Measurements from ENCODE around the gene VSIG10L2.

VSIG10L2 gene

DNA sequence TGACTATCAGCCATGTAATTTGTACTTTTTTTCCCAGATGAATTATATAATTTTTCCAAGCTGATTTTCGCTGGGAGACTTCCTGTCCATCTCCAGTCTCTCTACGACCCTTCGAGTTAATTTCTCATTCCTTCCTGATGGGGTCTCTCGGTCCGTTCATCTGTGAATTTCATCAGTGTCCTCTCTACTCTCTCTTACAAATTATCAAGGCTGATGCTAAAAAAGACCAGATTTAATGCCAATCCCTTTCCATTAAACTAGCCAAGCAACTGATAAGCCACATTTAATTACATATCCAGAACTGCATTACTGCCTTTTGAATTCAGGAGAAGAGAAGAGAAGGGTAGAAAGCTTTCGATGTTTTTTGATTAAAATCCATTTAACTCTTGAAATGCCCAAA is 25.8 kb downstream of the VSIG10L2 start:
- no peak for TF ChIP-seq ZBTB7A (IDR thresholded peaks at IDR 0.05; ENCODE audit: low read depth)
- TF ChIP-seq EGR1 (IDR thresholded peaks at IDR 0.05), result no peak
- no peak for TF ChIP-seq NFIC (IDR thresholded peaks at IDR 0.05)
- TF ChIP-seq TAF1 (IDR thresholded peaks at IDR 0.05; ENCODE audit: low read depth), result no peak
- TF ChIP-seq, protein P1, sequence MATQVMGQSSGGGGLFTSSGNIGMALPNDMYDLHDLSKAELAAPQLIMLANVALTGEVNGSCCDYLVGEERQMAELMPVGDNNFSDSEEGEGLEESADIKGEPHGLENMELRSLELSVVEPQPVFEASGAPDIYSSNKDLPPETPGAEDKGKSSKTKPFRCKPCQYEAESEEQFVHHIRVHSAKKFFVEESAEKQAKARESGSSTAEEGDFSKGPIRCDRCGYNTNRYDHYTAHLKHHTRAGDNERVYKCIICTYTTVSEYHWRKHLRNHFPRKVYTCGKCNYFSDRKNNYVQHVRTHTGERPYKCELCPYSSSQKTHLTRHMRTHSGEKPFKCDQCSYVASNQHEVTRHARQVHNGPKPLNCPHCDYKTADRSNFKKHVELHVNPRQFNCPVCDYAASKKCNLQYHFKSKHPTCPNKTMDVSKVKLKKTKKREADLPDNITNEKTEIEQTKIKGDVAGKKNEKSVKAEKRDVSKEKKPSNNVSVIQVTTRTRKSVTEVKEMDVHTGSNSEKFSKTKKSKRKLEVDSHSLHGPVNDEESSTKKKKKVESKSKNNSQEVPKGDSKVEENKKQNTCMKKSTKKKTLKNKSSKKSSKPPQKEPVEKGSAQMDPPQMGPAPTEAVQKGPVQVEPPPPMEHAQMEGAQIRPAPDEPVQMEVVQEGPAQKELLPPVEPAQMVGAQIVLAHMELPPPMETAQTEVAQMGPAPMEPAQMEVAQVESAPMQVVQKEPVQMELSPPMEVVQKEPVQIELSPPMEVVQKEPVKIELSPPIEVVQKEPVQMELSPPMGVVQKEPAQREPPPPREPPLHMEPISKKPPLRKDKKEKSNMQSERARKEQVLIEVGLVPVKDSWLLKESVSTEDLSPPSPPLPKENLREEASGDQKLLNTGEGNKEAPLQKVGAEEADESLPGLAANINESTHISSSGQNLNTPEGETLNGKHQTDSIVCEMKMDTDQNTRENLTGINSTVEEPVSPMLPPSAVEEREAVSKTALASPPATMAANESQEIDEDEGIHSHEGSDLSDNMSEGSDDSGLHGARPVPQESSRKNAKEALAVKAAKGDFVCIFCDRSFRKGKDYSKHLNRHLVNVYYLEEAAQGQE (IDR thresholded peaks at IDR 0.05; ENCODE audit: low read depth), result no peak
- no peak for TF ChIP-seq CEBPB (IDR thresholded peaks at IDR 0.05)
- TF ChIP-seq YY1 (IDR thresholded peaks at IDR 0.05; ENCODE audit: low read depth), result no peak
- no peak for TF ChIP-seq TEAD4 (IDR thresholded peaks at IDR 0.05)
- no peak for TF ChIP-seq EP300 (IDR thresholded peaks at IDR 0.05; ENCODE audit: borderline replicate concordance)
- no peak for TF ChIP-seq RAD21 (IDR thresholded peaks at IDR 0.05; ENCODE audit: low read depth)
- TF ChIP-seq, protein P2, sequence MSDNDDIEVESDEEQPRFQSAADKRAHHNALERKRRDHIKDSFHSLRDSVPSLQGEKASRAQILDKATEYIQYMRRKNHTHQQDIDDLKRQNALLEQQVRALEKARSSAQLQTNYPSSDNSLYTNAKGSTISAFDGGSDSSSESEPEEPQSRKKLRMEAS (IDR thresholded peaks at IDR 0.05), result no peak

DNA sequence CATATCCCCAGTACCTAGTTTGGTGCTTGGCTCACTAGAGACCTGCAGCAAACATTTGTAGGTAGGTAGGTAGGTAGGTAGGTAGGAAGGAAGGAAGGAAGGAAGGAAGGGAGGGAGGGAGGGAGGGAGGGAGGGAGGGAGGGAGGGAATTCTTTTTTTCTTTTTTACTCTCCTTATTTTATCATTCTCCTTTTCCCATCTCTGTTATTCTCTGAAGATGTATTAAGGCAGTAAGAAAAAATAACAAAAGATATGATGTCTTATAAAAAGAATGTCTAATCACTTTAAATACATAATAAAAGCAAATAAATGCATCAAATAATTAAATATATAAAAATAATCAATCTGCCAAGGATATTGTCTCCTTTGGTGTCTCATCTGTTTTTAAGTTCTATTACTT is 28.4 kb downstream of the VSIG10L2 start:
- TF ChIP-seq ZBTB7A (IDR thresholded peaks at IDR 0.05; ENCODE audit: low read depth) (no peak), CEBPB (IDR thresholded peaks at IDR 0.05) (no peak), YY1 (IDR thresholded peaks at IDR 0.05; ENCODE audit: low read depth) (no peak), EP300 (IDR thresholded peaks at IDR 0.05; ENCODE audit: borderline replicate concordance) (no peak), TCF12 (IDR thresholded peaks at IDR 0.05; ENCODE audit: low read depth) (no peak), EGR1 (IDR thresholded peaks at IDR 0.05) (no peak), TAF1 (IDR thresholded peaks at IDR 0.05; ENCODE audit: low read depth) (no peak)
- TF ChIP-seq, protein P2 (IDR thresholded peaks at IDR 0.05), result no peak
- TF ChIP-seq, protein P3, sequence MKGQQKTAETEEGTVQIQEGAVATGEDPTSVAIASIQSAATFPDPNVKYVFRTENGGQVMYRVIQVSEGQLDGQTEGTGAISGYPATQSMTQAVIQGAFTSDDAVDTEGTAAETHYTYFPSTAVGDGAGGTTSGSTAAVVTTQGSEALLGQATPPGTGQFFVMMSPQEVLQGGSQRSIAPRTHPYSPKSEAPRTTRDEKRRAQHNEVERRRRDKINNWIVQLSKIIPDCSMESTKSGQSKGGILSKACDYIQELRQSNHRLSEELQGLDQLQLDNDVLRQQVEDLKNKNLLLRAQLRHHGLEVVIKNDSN (IDR thresholded peaks at IDR 0.05), result no peak

DNA sequence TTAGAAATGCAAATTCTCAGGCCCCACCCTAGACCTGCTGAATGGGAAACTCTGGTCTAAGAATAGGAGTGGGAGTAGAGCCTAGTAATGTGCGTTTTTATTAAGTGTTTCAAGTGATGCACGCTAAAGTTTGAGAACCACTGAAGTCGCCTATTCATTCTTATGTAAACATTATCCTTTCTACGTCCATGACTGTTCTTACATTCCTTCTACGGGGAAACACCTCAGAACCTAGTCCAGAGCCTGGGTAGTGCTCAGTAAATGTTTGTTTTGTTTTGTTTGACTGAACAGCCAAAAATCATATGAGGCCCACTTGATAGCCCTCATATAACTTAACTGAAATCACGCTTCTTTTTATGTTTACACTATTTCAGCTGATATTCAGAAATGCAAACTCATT is 29.8 kb downstream of the VSIG10L2 start:
- no peak for TF ChIP-seq NFIC (IDR thresholded peaks at IDR 0.05)
- TF ChIP-seq TCF12 (IDR thresholded peaks at IDR 0.05; ENCODE audit: low read depth), result no peak
- TF ChIP-seq, protein P3 (IDR thresholded peaks at IDR 0.05), result no peak
- TF ChIP-seq EP300 (IDR thresholded peaks at IDR 0.05; ENCODE audit: borderline replicate concordance), result no peak
- no peak for TF ChIP-seq EGR1 (IDR thresholded peaks at IDR 0.05)
- TF ChIP-seq TAF1 (IDR thresholded peaks at IDR 0.05; ENCODE audit: low read depth), result no peak
- TF ChIP-seq, protein P1 (IDR thresholded peaks at IDR 0.05; ENCODE audit: low read depth), result no peak
- no peak for TF ChIP-seq RAD21 (IDR thresholded peaks at IDR 0.05; ENCODE audit: low read depth)
- no peak for TF ChIP-seq TEAD4 (IDR thresholded peaks at IDR 0.05)
- no peak for TF ChIP-seq CEBPB (IDR thresholded peaks at IDR 0.05)
- TF ChIP-seq, protein P2 (IDR thresholded peaks at IDR 0.05), result no peak
- TF ChIP-seq CREB1 (IDR thresholded peaks at IDR 0.05; ENCODE audit: low read depth), result no peak
- TF ChIP-seq ZBTB7A (IDR thresholded peaks at IDR 0.05; ENCODE audit: low read depth), result no peak
- no peak for TF ChIP-seq FOXM1 (IDR thresholded peaks at IDR 0.05; ENCODE audit: borderline replicate concordance, low read depth)
- no peak for TF ChIP-seq YY1 (IDR thresholded peaks at IDR 0.05; ENCODE audit: low read depth)

DNA sequence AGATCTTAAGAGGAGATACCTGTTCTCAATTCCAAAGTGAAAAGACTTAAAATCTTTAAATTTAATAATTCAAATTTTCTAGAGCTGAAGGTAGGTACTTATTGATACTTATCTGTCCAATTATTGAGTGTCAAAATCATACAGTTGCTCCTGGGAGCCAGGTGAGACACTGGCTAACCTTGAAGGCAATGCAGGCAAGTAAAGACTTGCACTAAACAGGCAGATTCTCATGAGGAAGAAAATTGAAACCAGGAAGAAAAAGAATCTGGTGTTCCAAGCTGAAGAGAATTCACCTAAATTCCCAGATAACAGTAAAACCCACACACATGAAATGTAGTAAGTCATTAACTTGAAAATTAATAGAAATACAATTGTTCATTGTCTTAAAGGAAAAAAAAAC is 30.3 kb downstream of the VSIG10L2 start:
- TF ChIP-seq, protein P2 (IDR thresholded peaks at IDR 0.05), result no peak
- TF ChIP-seq ZBTB7A (IDR thresholded peaks at IDR 0.05; ENCODE audit: low read depth) (no peak), EGR1 (IDR thresholded peaks at IDR 0.05) (no peak), YY1 (IDR thresholded peaks at IDR 0.05; ENCODE audit: low read depth) (no peak), CEBPB (IDR thresholded peaks at IDR 0.05) (no peak)
- TF ChIP-seq, protein P1 (IDR thresholded peaks at IDR 0.05; ENCODE audit: low read depth), result no peak
